Retinal pigment epithelial cell (primary cell): ENCODE measurements around the gene KCNQ2.
A peak's percentile ranks its signal among the peaks of the same experiment; 100 is the strongest.

Experiments
- DNase-seq: peaks from one replicate; pipeline ENCODE4 v3.0.0-alpha.2; 2010; ENCODE audit warnings: low read depth
- H3K4me3 ChIP-seq: 2 replicates; pipeline ENCODE4 v1.5.1; 2011; ENCODE audit warnings: mild to moderate bottlenecking, low read length, control low read depth, moderate library complexity
- TF ChIP-seq, protein P1 (sequence below): conservative IDR thresholded peaks from 2 replicates; pipeline ENCODE4 v1.5.1; 2011; ENCODE audit warnings: low read depth, low read length, control low read depth, inconsistent platforms

Gene KCNQ2

DNA sequence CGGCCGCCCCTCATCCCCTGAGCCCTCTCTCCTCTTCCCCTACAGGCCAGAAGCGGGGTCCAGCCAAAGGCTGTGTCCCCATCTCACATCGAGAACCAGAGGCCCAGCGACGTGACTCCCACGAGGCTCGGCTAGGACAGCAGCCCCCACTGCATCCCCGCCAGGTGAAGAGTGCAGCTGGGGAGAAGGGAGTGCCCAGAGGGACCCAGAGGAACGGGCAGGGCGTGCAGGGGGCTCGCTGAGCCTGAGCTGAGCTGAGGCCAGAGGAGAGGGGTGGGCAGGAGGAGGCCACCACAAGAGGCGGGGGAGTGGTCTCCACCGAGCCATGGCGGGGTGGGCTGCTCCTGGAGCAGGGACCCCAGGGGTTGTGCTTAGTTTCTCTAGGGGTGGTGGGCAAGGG, 32.6 kb downstream of the KCNQ2 start:
- DNase-seq = no peak
- TF ChIP-seq, protein P1, sequence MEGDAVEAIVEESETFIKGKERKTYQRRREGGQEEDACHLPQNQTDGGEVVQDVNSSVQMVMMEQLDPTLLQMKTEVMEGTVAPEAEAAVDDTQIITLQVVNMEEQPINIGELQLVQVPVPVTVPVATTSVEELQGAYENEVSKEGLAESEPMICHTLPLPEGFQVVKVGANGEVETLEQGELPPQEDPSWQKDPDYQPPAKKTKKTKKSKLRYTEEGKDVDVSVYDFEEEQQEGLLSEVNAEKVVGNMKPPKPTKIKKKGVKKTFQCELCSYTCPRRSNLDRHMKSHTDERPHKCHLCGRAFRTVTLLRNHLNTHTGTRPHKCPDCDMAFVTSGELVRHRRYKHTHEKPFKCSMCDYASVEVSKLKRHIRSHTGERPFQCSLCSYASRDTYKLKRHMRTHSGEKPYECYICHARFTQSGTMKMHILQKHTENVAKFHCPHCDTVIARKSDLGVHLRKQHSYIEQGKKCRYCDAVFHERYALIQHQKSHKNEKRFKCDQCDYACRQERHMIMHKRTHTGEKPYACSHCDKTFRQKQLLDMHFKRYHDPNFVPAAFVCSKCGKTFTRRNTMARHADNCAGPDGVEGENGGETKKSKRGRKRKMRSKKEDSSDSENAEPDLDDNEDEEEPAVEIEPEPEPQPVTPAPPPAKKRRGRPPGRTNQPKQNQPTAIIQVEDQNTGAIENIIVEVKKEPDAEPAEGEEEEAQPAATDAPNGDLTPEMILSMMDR = no peak
- no peak overlapping the region for H3K4me3 ChIP-seq

DNA sequence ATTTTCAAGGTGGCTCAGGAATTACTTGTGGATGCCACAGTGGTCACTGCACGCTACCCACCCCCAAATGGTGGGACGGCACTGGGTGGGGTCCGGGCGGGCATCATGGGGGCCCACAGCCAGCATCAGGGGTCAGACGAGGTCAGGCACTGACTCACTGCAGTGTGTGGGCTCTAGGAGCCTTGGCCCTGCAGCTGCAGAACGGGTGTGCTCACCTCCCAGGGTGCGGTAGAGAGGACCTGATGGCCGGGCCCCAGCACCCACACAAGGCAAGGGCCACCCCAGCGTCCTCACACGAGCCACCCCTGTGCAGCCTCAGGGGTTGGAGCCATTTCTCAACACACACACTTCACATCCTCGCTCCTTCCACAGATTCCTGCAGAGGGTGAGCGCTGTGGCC, 34.3 kb downstream of the KCNQ2 start:
- DNase-seq = no peak
- TF ChIP-seq, protein P1 = no peak
- H3K4me3 ChIP-seq = no peak overlapping the region

DNA sequence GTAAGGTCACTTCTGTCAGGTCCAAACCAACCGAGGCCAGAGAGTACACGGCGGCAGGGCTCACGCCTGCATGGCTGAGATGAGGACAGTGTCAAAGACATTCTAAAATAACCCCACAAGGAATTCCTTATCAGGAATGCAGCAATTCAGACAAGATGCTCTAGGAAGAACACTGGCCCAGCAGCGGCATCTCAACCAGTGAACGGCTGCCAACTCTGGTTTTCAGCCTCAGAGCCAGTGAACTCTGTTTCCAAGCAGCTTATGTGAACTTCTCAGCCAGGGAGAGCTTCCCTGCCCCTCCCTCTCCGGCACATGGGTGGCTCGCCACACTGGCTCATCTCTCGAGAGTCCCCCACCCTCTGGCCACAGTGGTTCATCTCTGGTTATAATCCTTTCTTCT, 36.9 kb downstream of the KCNQ2 start:
- no peak for DNase-seq
- H3K4me3 ChIP-seq = no peak overlapping the region
- TF ChIP-seq, protein P1 = no peak

DNA sequence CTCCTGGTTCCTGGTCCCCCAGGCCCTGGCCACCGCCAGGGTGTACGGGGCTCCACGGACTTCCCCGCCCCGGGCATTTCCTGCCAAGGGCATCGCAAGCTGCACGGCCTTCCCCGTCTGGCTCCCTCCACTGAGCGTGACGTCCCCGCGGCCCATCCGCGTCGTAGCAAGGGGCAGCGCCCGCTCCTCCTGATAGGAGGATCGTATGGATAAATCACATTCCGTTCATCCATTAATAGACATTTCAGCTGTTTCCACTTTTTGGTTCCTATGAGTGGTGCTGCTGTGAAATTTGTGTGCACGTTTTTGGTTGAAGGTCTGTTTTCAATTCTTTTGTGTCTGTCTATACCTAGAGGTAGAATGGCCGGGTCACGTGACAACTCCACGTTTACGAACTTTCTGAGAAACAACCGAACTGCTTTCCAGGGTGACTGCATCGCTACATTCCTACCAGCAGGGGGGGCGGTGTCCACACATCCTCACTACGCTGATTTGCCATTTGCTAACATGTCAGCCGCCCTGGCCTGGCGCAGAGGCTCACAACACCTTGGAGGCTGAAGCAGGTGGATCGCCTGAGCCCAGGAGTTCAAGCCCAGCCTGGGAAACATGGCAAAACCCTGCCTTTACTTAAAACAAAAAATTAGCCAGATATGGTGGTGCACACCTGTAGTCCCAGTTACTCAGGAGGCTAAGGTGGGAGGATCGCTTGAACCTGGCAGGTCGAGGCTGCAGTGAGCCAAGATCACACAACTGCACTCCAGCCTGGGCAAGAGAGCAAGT, 37.7 kb downstream of the KCNQ2 start:
- DNase-seq = peak; percentile 13
- TF ChIP-seq, protein P1 = peak; percentile 77
- H3K4me3 ChIP-seq = no peak overlapping the region

DNA sequence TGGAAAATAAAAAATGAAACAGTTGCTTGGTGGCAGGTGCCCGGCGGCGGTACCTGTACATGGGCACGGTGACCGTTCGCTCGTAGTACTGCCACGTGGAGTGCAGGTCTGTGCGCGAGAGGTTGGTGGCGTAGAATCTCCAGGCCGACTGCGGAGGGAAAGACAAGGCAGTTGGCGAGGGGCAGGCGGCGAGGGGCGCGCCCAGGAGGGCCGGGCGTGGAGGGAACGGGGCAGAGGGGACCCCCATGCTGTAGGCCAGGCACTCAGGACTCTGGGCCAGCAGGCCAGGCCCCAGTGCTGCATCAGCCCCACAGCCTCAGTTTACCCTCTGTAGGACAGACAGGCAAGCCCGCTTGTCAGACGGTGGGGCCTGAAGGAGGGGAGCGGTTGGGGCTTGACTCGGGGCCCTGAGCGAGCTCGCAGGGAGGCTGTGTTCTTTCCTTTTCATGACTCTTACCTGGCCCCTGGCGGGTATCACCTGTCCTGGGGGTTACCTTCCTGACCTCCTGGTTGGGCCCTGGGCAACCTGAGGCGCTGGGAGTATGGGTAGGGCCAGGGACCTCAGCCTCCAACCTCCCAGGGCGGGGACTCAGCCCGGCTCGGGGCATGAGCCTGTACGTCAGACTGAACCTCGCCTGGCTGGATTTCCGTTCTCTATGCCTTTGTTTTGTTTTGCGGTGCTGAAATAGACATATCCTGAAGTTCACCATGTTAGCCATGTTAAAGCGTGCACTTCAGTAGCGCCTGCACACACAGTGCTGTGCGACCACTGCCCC, 38.5 kb downstream of the KCNQ2 start:
- DNase-seq = no peak
- TF ChIP-seq, protein P1 = no peak
- no peak overlapping the region for H3K4me3 ChIP-seq

DNA sequence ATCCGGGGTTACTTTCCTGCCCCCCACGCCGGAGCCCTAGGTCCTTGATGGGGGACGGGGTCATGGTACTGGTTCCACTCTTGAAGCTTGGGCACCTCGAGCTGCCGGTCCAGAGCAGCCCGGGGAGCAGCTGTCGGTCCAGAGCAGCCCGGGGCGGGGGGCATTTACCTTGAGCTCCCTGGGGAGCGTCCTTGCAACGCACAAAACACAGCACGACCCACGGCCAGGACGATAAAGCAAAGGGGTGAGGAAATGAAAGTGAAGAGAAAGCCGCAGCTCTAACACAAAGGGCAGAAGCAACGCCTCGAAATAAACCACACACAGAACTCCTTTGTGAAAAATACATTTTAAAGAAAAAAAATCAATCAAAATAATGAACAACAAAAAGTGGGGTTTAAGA, 39.1 kb downstream of the KCNQ2 start:
- H3K4me3 ChIP-seq = no peak overlapping the region
- DNase-seq = no peak
- TF ChIP-seq, protein P1 = no peak
